Stimulated activated CD8-positive, alpha-beta memory T cell treated with anti-CD3 and anti-CD28 coated beads, Interleukin-12 subunit alpha, Interleukin-12 subunit beta, amount 100 ng/mL, for 1 hour (primary cell): ENCODE results near the gene PPP1R12B.
"Not testable (repeated sequence)": the region's sequence is repeated elsewhere in the genome, so short reads cannot be mapped to it uniquely, and the experiment has no call there.

ENCODE experiments used
- DNase-seq: peaks from one replicate; pipeline ENCODE4 v3.0.0-alpha.2; 2020; ENCODE audit warnings: low read depth

Gene PPP1R12B

GRCh38 chr1:202584707-202585589, 236.4 kb downstream of the PPP1R12B start:
- no peak for DNase-seq

GRCh38 chr1:202585590-202585933, 237.1 kb downstream of the PPP1R12B start:
- no peak for DNase-seq

GRCh38 chr1:202586018-202586821, 237.7 kb downstream of the PPP1R12B start:
- no peak for DNase-seq

GRCh38 chr1:202586871-202587270, 238.4 kb downstream of the PPP1R12B start:
- no peak for DNase-seq

- no peak for DNase-seq
Observed at GRCh38 chr1:202587859-202588485, 239.5 kb downstream of the PPP1R12B start.

- no peak for DNase-seq
Observed at GRCh38 chr1:202588503-202589189, 240.1 kb downstream of the PPP1R12B start.

GRCh38 chr1:202589190-202589930, 240.9 kb downstream of the PPP1R12B start:
- no peak for DNase-seq

GRCh38 chr1:202590126-202590525, 241.6 kb downstream of the PPP1R12B start:
- DNase-seq = no peak

GRCh38 chr1:202590975-202591411, 242.5 kb downstream of the PPP1R12B start:
- DNase-seq = no peak

- no peak for DNase-seq
Observed at GRCh38 chr1:202591515-202591914, 243.0 kb downstream of the PPP1R12B start.

- DNase-seq = no peak
Observed at GRCh38 chr1:202592146-202592545, 243.6 kb downstream of the PPP1R12B start.

- no peak for DNase-seq
Observed at GRCh38 chr1:202593845-202594244, 245.3 kb downstream of the PPP1R12B start.

GRCh38 chr1:202596638-202597037, 248.1 kb downstream of the PPP1R12B start:
- no peak for DNase-seq

GRCh38 chr1:202597090-202597761, 248.7 kb downstream of the PPP1R12B start:
- DNase-seq = no peak

- DNase-seq = no peak
Observed at GRCh38 chr1:202599669-202600431, 251.4 kb downstream of the PPP1R12B start.

GRCh38 chr1:202600432-202601041, 252.0 kb downstream of the PPP1R12B start:
- no peak for DNase-seq

GRCh38 chr1:202603435-202603834, 254.9 kb downstream of the PPP1R12B start:
- no peak for DNase-seq

- no peak for DNase-seq
Observed at GRCh38 chr1:202605515-202605914, 257.0 kb downstream of the PPP1R12B start.

- DNase-seq = not testable (repeated sequence)
Observed at GRCh38 chr1:202612036-202612435, 263.5 kb downstream of the PPP1R12B start.
